LoVo (cell line): Measurements from ENCODE around the gene VPS9D1.
"Not testable (repeated sequence)": the region's sequence is repeated elsewhere in the genome, so short reads cannot be mapped to it uniquely, and the experiment has no call there.

ENCODE experiments used
- DNase-seq: peaks from one replicate; pipeline ENCODE4 v3.0.0-alpha.2; 2016; ENCODE audit warnings: low spot score

VPS9D1 gene

GRCh38 chr16:89664238-89664637 lies 56.5 kb downstream of the VPS9D1 start:
- DNase-seq = not testable (repeated sequence)

GRCh38 chr16:89661215-89661614 lies 59.5 kb downstream of the VPS9D1 start:
- no peak for DNase-seq

- DNase-seq = no peak
Measured at GRCh38 chr16:89660146-89660545, 60.6 kb downstream of the VPS9D1 start.

GRCh38 chr16:89658221-89658879 lies 62.3 kb downstream of the VPS9D1 start:
- no peak for DNase-seq

- DNase-seq = peak; percentile 91
Measured at GRCh38 chr16:89657442-89658220, 63.1 kb downstream of the VPS9D1 start, which contains the start of the genes CHMP1A and SPATA33. TSS of gene CHMP1A (minus strand) at chr16:89657708. CDS start at chr16:89657588, 120 bp downstream. TSS of gene SPATA33 (plus strand) at chr16:89657836. CDS start at chr16:89657912, 76 bp downstream.
